Panc1 (cell line): ENCODE measurements around the gene CLIC4. TPM values are rescaled to one million over a fixed set of nuclear protein-coding genes. Genes with fewer than 3 reads are reported as not detected.

Experiments
- ATAC-seq: fragments of 200-7000 bp; cut with Tn5 transposase; 2 replicates; pipeline ENCODE4 v1.9.1; 2020; ENCODE audit warnings: mild to moderate bottlenecking, moderate library complexity
- BruUV-seq: library from RNA; stranded (reverse); fragments of 400-500 nt; replicated peaks from 2 replicates; lab custom pipeline; 2021; lab: Mats Ljungman, UMichigan
- CTCF ChIA-PET: fragments of 300-600 bp; sonication (Branson Sonifier 250); formaldehyde crosslinking; loops from one replicate; lab custom pipeline; 2022; ENCODE audit warnings: antibody characterized with exemption; lab: Charles Lee
- POLR2A ChIA-PET: fragments of 300-600 bp; sonication (Branson Sonifier 250); formaldehyde crosslinking; loops from one replicate; lab custom pipeline; 2022; ENCODE audit warnings: antibody characterized with exemption; lab: Charles Lee
- DNase-seq: peaks from one replicate; pipeline ENCODE4 v3.0.0-alpha.2; 2010; ENCODE audit warnings: low read depth, low spot score
- H3K27ac ChIP-seq: 2 replicates; pipeline ENCODE4 v1.5.1; 2011; ENCODE audit warnings: mild to moderate bottlenecking, low read length, inconsistent platforms
- H3K27me3 ChIP-seq: fragments of 200-500 bp; sonication (Bioruptor generic); 2 replicates; pipeline ENCODE4 v1.6.0; 2014; ENCODE audit warnings: low read length, inconsistent platforms; ENCODE audit not compliant: control insufficient read depth, insufficient read depth
- H3K36me3 ChIP-seq: fragments of 200-500 bp; sonication (Bioruptor generic); 2 replicates; pipeline ENCODE4 v1.5.1; 2014; ENCODE audit warnings: inconsistent platforms, mild to moderate bottlenecking, low read length, moderate library complexity; ENCODE audit not compliant: control insufficient read depth, insufficient read depth
- H3K4me1 ChIP-seq: 2 replicates; pipeline ENCODE4 v1.5.1; 2011; ENCODE audit warnings: inconsistent platforms, mild to moderate bottlenecking, low read length, moderate library complexity; ENCODE audit not compliant: control insufficient read depth, insufficient read depth
- H3K4me3 ChIP-seq, 2 experiments: 2 replicates each; pipeline ENCODE4 v1.5.1; 2011 to 2012; ENCODE audit warnings: low read depth in 2 of 2, low read length in 2 of 2, mild to moderate bottlenecking in 2 of 2, inconsistent platforms in 1 of 2, moderate library complexity in 1 of 2
- H3K9me3 ChIP-seq: fragments of 200-500 bp; sonication (Bioruptor generic); 2 replicates; pipeline ENCODE4 v1.5.1; 2014; ENCODE audit warnings: low read depth, mild to moderate bottlenecking, inconsistent platforms, low read length, moderate library complexity; ENCODE audit not compliant: control insufficient read depth, insufficient read depth
- CTCF ChIP-seq: fragments of 450-650 bp; IDR thresholded peaks from 2 replicates; pipeline ENCODE4 v1.5.1; 2017; ENCODE audit warnings: mild to moderate bottlenecking
- POLR2AphosphoS5 ChIP-seq: IDR thresholded peaks from 2 replicates; pipeline ENCODE4 v1.6.1; 2012; ENCODE audit warnings: mild to moderate bottlenecking, low read depth, low read length, moderate library complexity
- REST ChIP-seq, 2 experiments: IDR thresholded peaks; 2 replicates each; pipeline ENCODE4 v1.6.1; 2011 to 2012; ENCODE audit warnings: low read depth in 2 of 2, control low read depth in 1 of 2, low read length in 1 of 2, mild to moderate bottlenecking in 1 of 2, moderate library complexity in 1 of 2; ENCODE audit not compliant: insufficient read depth in 1 of 2
- SIN3A ChIP-seq: IDR thresholded peaks from 2 replicates; pipeline ENCODE4 v1.6.1; 2012; ENCODE audit warnings: low read depth, mild to moderate bottlenecking, low read length, moderate library complexity, borderline replicate concordance; ENCODE audit not compliant: insufficient read depth
- TCF7L2 ChIP-seq: IDR thresholded peaks from 2 replicates; pipeline ENCODE4 v1.6.1; 2011; ENCODE audit warnings: mild to moderate bottlenecking, low read depth, low read length, inconsistent platforms
- in situ Hi-C: cut with HindIII; loops from 2 replicates; pipeline ENCODE4 v1.10.0; 2016; ENCODE audit warnings: low sequenced_read_pairs, low pct_unique_long_range_greater_than_20kb
- intact Hi-C: fragments of 100-400 bp; cut with micrococcal nuclease; formaldehyde crosslinking; loops from one replicate; pipeline ENCODE4 v1.10.0; 2022; ENCODE audit not compliant: unreplicated experiment
- total RNA-seq: library from RNA; stranded (reverse); gene quantifications from one replicate; pipeline ENCODE4 v1.2.1, GENCODE V29; 2021; ENCODE audit not compliant: unreplicated experiment

The CLIC4 gene
- total RNA-seq, 1 experiment from 2014 or later = 123 TPM

- intact Hi-C loops = loop anchor here (10.0 kb wide), 1 partner anchor 64 kb away; no protein-coding TSS in a partner anchor
- Histone ChIP-seq H3K4me1 (peaks cover 25% of the 10 kb centered on the region), H3K4me3 (no peak overlapping the region), H3K36me3 (no peaks in the 10 kb centered on the region), H3K9me3 (no peaks in the 10 kb centered on the region), H3K27ac (no peak overlapping the region), H3K27me3 (no peaks in the 10 kb centered on the region)
- POLR2A ChIA-PET = interaction anchor here (0.6 kb wide), 2 partner anchors 59 to 185 kb away, joined by 3 to 4 read pairs; no protein-coding TSS in a partner anchor
- BruUV-seq = no TSS peak
- CTCF ChIA-PET = interaction anchor here (0.5 to 0.6 kb wide), 2 partner anchors 32 to 64 kb away, joined by 3 to 4 read pairs; no protein-coding TSS in a partner anchor
- in situ Hi-C loops = no loop called here
- no peak for TF ChIP-seq TCF7L2
- TF ChIP-seq POLR2AphosphoS5 = no peak
- no peak for TF ChIP-seq SIN3A
- no peak for TF ChIP-seq CTCF
- no peak for TF ChIP-seq REST (IDR thresholded peaks at IDR 0.05; ENCODE audit: insufficient read depth in 1 of 2, low read depth in 2 of 2, low read length in 1 of 2)
- no peak for ATAC-seq
- DNase-seq = no peak
Measured at GRCh38 chr1:24748191-24749121, 3.2 kb downstream of the CLIC4 start.

- Histone ChIP-seq H3K27me3 (no peaks in the 10 kb centered on the region), H3K9me3 (no peaks in the 10 kb centered on the region), H3K4me1 (peaks cover 17% of the 10 kb centered on the region), H3K27ac (no peak overlapping the region), H3K4me3 (no peak overlapping the region), H3K36me3 (no peaks in the 10 kb centered on the region)
- ChIA-PET CTCF (interaction anchor here (0.5 kb wide), 1 partner anchor 32 kb away, joined by 3 read pairs; no protein-coding TSS in a partner anchor), POLR2A (no interaction called here)
- no peak for TF ChIP-seq SIN3A
- TF ChIP-seq TCF7L2 = no peak
- no peak for TF ChIP-seq CTCF
- no peak for TF ChIP-seq REST (IDR thresholded peaks at IDR 0.05; ENCODE audit: insufficient read depth in 1 of 2, low read depth in 2 of 2, low read length in 1 of 2)
- no peak for TF ChIP-seq POLR2AphosphoS5
- ATAC-seq (no peak), DNase-seq (no peak)
- in situ Hi-C loops (no loop called here), intact Hi-C loops (loop anchor here (10.0 kb wide), 1 partner anchor 64 kb away; no protein-coding TSS in a partner anchor)
- no TSS peak for BruUV-seq
Measured at GRCh38 chr1:24749252-24749651, 4.0 kb downstream of the CLIC4 start.
